Body of pancreas (tissue), 4 donors: Measurements from ENCODE around the gene SULT1E1. TPM values are rescaled to one million over a fixed set of nuclear protein-coding genes. Genes with fewer than 3 reads are reported as not detected.
A peak's percentile ranks its signal among the peaks of the same experiment; 100 is the strongest.

ENCODE experiments used
- ATAC-seq: fragments of 150-250 bp; one replicate; pipeline ENCODE4 v1.9.1; 2016
- DNase-seq, 4 donors: peaks; one replicate each; pipeline ENCODE4 v3.0.0-alpha.2; 2019
- H3K27ac ChIP-seq, 4 donors: fragments of 200-600 bp; sonication (generic); 1 replicate in 3 of 4; 2 replicates in 1 of 4; pipeline versions ENCODE4 v1.5.1 to v1.6.1; 2016 to 2019; ENCODE audit warnings: mild to moderate bottlenecking in 1 of 4, mixed read lengths in 1 of 4, moderate library complexity in 1 of 4
- H3K27me3 ChIP-seq, 2 donors: fragments of 200-600 bp; sonication (generic); one replicate each; pipeline ENCODE4 v1.6.0; 2016; ENCODE audit warnings: mild to moderate bottlenecking in 1 of 2
- H3K36me3 ChIP-seq, 2 donors: fragments of 200-600 bp; sonication (generic); replicated peaks in 1 of 2; 2 replicates each; pipeline ENCODE4 v1.5.1; 2016; ENCODE audit warnings: low read depth in 2 of 2; ENCODE audit not compliant: insufficient read depth in 1 of 2
- H3K4me1 ChIP-seq: fragments of 200-600 bp; sonication (generic); one replicate; pipeline ENCODE4 v1.6.0; 2016
- H3K4me3 ChIP-seq, 2 donors: fragments of 200-600 bp; sonication (generic); 1 replicate in 1 of 2; 2 replicates in 1 of 2; pipeline ENCODE4 v1.5.1; 2016 to 2019
- H3K9me3 ChIP-seq, 3 donors: fragments of 200-600 bp; sonication (generic); 1 replicate in 2 of 3; 2 replicates in 1 of 3; pipeline ENCODE4 v1.5.1; 2016
- CTCF ChIP-seq, 7 experiments: fragments of 450-650 bp in 4 of 7; fragments of 200-600 bp in 3 of 7; sonication (generic) in 3 of 7; IDR thresholded peaks; one replicate each; pipeline ENCODE4 v1.5.1; 2016 to 2019; ENCODE audit warnings: antibody characterized with exemption in 7 of 7
- POLR2A ChIP-seq, 3 donors: fragments of 450-650 bp; IDR thresholded peaks; one replicate each; pipeline ENCODE4 v1.6.1; 2016; ENCODE audit warnings: antibody characterized with exemption in 3 of 3, mild to moderate bottlenecking in 2 of 3
- whole genome bisulfite sequencing, 2 donors: methylation state at CpG; one replicate each; pipeline ENCODE4 v1.1.5; 2017; 5-methylcytosine and 5-hydroxymethylcytosine counted together
- intact Hi-C: fragments of 100-400 bp; cut with DNase I; formaldehyde crosslinking; loops from one replicate; pipeline ENCODE4 v1.15.1; 2023
- total RNA-seq, 2 donors: library from RNA; depleted of rRNA; stranded (reverse); fragments of >200 nt; gene quantifications; one replicate each; pipeline ENCODE4 v1.1.0, GENCODE V29; 2016

Gene SULT1E1
- total RNA-seq, 2 donors from 2014 or later: 1.3 TPM; not detected in 1

DNA sequence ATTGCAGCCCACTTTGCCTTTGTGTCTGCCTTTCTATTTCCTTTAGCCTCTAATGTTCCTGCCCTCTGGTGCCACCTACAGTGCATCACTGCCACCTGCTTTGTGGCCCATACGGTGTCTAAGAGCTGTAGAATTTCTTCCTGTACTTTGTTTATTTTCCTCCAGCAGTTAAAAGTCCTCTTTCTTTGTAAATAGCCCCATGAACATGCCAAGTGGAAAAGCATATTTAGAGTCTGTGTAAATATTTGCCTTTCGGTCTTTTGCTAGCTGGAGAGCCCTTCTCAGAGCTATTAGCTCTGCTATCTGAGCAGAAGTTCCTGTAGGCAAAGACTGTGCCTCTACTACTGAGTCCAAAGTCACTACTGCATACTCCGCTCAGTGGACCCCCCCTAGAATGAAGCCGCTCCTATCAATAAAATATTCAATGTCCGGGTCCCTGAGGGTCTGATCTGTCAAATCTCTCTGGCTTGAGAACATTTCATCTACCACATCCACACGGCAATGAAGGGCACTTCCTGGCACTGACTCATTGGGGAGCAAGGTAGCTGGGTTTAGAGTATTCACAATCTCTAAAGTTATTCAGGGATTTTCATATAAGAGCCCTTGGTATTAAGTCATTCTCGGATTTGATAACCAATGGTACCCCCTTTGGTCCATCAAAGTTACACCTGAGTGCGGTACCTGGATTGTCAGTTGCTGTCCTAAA lies 36.3 kb downstream of the SULT1E1 start:
- Histone ChIP-seq H3K36me3 (no peaks in the 10 kb centered on the region), H3K9me3 (no peaks in the 10 kb centered on the region), H3K4me3 (no peak overlapping the region), H3K4me1 (peaks cover 12% of the 10 kb centered on the region), H3K27ac (peak overlapping the region; percentile 39 to 48 (median 44)), H3K27me3 (no peaks in the 10 kb centered on the region)
- DNase-seq (peak; percentile 71 to 85 (median 78)), ATAC-seq (peak; percentile 97)
- 37 to 39% methylated on average over 8 of the region's 8 CpGs for WGBS, 2 donors
- TF ChIP-seq POLR2A (IDR thresholded peaks at IDR 0.05) (no peak), CTCF (IDR thresholded peaks at IDR 0.05) (peak in 6 of 7 experiments; percentile 39 to 81 (median 76))
- intact Hi-C loops: no loop called here

DNA sequence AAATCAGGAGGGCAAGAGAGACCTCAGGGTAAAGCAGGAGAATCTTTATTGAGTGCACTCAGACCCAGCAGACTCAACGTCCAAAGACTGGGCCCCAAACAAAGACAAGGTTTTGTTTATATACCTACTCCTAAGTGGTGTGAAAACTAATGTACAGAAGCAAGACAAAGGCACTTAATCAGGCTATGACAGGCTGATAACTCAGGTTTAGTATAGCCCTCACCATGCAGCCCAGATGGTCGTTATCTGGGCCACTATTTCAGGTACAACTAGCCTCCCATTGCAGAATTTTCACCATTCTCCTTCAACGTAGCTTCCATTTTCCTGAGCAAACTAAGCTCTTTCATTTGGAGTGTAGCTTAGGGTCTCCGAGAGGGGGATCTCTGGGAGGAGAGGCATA lies 36.9 kb downstream of the SULT1E1 start:
- peak overlapping the region in 3 of 4 donors; percentile 43 to 48 (median 44) for H3K27ac ChIP-seq
- ATAC-seq (peak; percentile 27), DNase-seq (no peak)
- H3K4me1 ChIP-seq: peaks cover 12% of the 10 kb centered on the region
- no peaks in the 10 kb centered on the region for H3K27me3 ChIP-seq
- no peaks in the 10 kb centered on the region for H3K36me3 ChIP-seq
- 41 to 61% methylated on average over 4 of the region's 4 CpGs for WGBS, 2 donors
- TF ChIP-seq CTCF (IDR thresholded peaks at IDR 0.05): no peak
- TF ChIP-seq POLR2A (IDR thresholded peaks at IDR 0.05): no peak
- intact Hi-C loops: no loop called here
- H3K4me3 ChIP-seq: no peak overlapping the region
- no peaks in the 10 kb centered on the region for H3K9me3 ChIP-seq

GRCh38 chr4:69822198-69822597 lies 37.7 kb downstream of the SULT1E1 start:
- Histone ChIP-seq H3K27me3 (no peaks in the 10 kb centered on the region), H3K4me3 (no peak overlapping the region), H3K27ac (no peak overlapping the region), H3K9me3 (no peaks in the 10 kb centered on the region), H3K36me3 (no peaks in the 10 kb centered on the region), H3K4me1 (peaks cover 12% of the 10 kb centered on the region)
- intact Hi-C loops: no loop called here
- WGBS, 2 donors: 80 to 92% methylated on average over 5 of the region's 5 CpGs
- DNase-seq: no peak
- ATAC-seq: no peak
- TF ChIP-seq POLR2A (IDR thresholded peaks at IDR 0.05): no peak
- no peak for TF ChIP-seq CTCF (IDR thresholded peaks at IDR 0.05)

DNA sequence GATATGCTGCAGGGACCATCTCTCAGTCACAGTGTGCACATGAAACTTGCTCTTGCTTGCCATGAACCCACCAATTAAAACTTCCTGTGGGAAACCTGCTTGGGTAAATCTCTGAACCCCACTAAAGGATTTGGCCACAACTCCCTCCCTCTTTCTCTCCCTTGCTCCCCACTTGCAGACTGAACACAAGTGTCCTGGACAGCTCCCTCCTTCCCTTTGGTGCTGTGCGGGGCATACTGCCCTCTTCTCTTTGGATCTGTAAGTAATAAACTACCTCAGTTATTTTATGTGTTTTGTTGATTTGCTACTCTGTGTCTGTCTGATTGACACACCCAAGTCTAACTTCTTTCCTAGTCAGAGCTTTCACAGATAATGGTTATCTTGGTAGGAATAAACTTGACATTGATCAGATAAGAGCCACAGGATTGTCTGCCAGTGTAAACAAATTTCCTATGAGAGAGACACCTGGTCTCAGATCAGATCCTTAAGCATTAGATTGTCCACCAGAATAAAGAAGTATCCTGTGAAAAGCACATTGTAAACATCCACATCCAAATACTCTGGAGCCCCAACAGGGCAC lies 41.8 kb downstream of the SULT1E1 start:
- Histone ChIP-seq H3K27me3 (no peaks in the 10 kb centered on the region), H3K9me3 (no peaks in the 10 kb centered on the region), H3K4me1 (peaks cover 5% of the 10 kb centered on the region), H3K27ac (no peak overlapping the region), H3K36me3 (no peaks in the 10 kb centered on the region), H3K4me3 (no peak overlapping the region)
- DNase-seq: no peak
- intact Hi-C loops: no loop called here
- WGBS, 2 donors: 89 to 94% methylated on average over 1 of the region's 1 CpG
- no peak for ATAC-seq
- TF ChIP-seq CTCF (IDR thresholded peaks at IDR 0.05) (no peak), POLR2A (IDR thresholded peaks at IDR 0.05) (no peak)
